ENCODE results near the gene SNX1.

DNA sequence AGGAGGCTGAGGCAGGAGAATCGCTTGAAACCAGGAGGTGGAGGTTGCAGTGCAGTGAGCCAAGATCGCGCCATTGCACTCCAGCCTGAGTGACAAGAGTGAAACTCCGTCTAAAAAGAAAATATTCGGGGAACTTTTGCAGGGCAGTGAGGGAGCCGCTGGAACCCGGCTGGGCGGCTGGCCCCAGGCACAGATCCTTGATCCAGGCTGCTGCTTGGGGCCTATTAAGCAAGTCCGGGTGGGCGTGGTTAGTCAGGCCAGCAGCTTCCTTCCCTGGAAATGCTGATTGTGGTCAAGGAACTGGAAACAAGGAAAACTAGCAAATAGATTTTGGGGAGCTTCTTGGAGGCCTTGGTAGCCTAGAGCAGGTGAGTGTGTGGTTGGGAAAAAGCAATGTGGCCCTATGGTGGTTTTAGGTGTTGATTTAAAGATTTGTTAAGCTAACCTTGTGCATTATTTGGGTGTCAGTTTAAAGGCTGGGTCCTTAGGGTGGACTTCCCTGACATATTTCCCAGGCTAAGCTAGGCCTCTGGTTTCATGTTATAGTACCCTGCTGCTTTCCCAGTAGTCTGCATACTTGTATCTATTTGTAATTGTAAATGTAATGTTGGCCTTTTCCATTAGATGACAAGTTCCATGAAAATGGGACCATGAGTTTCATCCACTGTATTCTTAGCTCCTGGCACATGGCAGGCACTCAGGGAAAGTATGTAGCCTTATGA is 38.0 kb downstream of the SNX1 start:
- TF ChIP-seq, protein P1, sequence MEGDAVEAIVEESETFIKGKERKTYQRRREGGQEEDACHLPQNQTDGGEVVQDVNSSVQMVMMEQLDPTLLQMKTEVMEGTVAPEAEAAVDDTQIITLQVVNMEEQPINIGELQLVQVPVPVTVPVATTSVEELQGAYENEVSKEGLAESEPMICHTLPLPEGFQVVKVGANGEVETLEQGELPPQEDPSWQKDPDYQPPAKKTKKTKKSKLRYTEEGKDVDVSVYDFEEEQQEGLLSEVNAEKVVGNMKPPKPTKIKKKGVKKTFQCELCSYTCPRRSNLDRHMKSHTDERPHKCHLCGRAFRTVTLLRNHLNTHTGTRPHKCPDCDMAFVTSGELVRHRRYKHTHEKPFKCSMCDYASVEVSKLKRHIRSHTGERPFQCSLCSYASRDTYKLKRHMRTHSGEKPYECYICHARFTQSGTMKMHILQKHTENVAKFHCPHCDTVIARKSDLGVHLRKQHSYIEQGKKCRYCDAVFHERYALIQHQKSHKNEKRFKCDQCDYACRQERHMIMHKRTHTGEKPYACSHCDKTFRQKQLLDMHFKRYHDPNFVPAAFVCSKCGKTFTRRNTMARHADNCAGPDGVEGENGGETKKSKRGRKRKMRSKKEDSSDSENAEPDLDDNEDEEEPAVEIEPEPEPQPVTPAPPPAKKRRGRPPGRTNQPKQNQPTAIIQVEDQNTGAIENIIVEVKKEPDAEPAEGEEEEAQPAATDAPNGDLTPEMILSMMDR (tag by site-specific recombination; IDR thresholded peaks at IDR 0.05), result no peak
- TF ChIP-seq ZNF23 (tag by site-specific recombination; IDR thresholded peaks at IDR 0.05; ENCODE audit: borderline replicate concordance) (no peak), ZNF501 (tag by site-specific recombination; IDR thresholded peaks at IDR 0.05) (no peak), ZBTB17 (tag by site-specific recombination; IDR thresholded peaks at IDR 0.05) (no peak), ZNF350 (tag by site-specific recombination; IDR thresholded peaks at IDR 0.05) (no peak), MYNN (tag by site-specific recombination; IDR thresholded peaks at IDR 0.05; ENCODE audit: borderline replicate concordance) (no peak)
- TF ChIP-seq, protein P2, sequence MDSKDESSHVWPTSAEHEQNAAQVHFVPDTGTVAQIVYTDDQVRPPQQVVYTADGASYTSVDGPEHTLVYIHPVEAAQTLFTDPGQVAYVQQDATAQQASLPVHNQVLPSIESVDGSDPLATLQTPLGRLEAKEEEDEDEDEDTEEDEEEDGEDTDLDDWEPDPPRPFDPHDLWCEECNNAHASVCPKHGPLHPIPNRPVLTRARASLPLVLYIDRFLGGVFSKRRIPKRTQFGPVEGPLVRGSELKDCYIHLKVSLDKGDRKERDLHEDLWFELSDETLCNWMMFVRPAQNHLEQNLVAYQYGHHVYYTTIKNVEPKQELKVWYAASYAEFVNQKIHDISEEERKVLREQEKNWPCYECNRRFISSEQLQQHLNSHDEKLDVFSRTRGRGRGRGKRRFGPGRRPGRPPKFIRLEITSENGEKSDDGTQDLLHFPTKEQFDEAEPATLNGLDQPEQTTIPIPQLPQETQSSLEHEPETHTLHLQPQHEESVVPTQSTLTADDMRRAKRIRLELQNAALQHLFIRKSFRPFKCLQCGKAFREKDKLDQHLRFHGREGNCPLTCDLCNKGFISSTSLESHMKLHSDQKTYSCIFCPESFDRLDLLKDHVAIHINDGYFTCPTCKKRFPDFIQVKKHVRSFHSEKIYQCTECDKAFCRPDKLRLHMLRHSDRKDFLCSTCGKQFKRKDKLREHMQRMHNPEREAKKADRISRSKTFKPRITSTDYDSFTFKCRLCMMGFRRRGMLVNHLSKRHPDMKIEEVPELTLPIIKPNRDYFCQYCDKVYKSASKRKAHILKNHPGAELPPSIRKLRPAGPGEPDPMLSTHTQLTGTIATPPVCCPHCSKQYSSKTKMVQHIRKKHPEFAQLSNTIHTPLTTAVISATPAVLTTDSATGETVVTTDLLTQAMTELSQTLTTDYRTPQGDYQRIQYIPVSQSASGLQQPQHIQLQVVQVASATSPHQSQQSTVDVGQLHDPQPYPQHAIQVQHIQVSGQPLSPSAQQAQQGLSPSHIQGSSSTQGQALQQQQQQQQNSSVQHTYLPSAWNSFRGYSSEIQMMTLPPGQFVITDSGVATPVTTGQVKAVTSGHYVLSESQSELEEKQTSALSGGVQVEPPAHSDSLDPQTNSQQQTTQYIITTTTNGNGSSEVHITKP (tag by site-specific recombination; IDR thresholded peaks at IDR 0.05), result no peak

All from HEK293 (cell line).